ENCODE results near the gene PARP3.
"Not testable (repeated sequence)": the region's sequence is repeated elsewhere in the genome, so short reads cannot be mapped to it uniquely, and the experiment has no call there.

The PARP3 gene

DNA sequence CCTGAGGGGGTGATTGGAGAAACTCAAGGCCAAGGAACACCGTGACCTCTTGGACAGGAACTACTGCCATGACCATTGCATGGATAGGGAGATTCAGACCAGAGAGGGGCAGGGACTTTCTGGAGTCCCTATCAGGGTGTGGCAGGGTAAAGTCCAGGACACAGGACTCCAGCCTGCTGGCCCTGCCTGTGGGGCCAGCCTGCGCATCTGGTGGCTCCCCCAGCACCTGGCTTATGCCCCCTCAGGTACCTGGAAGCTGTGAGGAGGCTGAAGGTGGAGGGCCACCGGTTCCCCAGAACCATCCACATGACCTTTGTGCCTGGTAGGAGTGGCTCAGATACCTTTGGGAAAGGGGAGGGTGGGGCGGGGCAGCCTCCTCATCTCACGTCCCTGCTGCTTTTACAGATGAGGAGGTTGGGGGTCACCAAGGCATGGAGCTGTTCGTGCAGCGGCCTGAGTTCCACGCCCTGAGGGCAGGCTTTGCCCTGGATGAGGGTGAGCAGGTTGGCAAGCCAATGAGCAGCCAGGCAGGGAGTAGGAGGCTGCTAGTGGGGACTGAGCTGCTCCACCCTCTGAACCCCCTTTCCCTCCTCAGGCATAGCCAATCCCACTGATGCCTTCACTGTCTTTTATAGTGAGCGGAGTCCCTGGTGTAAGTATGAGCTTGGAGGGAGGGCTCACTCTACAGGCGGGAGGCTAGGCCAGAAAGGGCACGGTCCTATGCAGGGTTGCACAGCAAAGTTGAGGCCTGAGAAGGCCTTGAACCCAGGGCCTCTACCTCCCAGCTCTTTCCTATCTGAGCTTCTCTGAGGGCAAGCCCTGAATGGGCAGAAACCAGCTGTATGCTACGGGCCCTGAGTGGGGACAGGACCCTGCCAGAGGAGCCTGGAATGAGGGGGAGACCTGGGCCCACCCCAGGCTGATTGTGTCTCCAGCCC is 44.1 kb downstream of the PARP3 start:
- DNase-seq (ENCODE audit: low read depth): no peak

DNA sequence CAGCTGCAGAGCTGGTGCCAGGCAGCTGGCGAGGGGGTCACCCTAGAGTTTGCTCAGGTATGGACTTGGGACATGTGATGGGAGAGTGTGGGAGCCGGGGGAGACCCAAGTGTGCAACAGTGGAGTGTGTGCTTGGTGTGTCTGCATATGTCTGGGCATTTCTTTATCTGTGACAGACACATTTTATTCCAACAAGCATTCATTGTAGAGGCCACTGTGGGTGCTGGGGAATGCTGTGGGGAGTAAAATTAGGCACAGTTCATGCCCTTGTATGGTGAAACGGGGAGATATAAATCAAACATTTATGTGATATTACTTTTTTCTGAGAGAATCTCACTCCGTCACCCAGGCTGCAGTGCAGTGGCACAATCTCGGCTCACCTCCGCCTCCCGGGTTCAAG is 45.4 kb downstream of the PARP3 start:
- DNase-seq (ENCODE audit: low read depth): no peak

DNA sequence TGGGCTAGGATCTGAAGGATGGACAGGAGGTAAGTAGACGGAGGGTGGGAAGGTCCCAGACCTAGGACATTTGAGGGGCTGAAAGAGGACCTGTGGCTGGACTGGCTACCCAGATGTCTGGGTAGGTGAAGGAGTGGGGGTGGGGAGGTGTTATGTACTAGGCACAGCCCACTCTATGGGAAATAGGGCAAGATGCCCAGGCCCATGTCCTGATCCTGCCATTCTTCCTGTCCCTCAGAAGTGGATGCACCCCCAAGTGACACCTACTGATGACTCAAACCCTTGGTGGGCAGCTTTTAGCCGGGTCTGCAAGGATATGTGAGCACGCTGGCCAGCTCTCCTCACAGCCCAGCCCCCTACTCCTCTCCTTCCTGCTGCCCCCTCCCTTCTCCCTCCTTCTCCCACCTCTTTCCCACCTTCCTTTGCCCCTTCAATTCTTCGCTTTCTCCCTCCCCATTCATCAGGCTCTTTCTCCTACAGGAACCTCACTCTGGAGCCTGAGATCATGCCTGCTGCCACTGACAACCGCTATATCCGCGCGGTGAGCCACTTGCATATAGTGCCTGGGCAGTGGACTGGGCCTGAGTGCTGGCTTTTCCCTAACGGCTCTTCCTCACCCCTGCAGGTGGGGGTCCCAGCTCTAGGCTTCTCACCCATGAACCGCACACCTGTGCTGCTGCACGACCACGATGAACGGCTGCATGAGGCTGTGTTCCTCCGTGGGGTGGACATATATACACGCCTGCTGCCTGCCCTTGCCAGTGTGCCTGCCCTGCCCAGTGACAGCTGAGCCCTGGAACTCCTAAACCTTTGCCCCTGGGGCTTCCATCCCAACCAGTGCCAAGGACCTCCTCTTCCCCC is 46.4 kb downstream of the PARP3 start:
- DNase-seq (ENCODE audit: low read depth): no peak

DNA sequence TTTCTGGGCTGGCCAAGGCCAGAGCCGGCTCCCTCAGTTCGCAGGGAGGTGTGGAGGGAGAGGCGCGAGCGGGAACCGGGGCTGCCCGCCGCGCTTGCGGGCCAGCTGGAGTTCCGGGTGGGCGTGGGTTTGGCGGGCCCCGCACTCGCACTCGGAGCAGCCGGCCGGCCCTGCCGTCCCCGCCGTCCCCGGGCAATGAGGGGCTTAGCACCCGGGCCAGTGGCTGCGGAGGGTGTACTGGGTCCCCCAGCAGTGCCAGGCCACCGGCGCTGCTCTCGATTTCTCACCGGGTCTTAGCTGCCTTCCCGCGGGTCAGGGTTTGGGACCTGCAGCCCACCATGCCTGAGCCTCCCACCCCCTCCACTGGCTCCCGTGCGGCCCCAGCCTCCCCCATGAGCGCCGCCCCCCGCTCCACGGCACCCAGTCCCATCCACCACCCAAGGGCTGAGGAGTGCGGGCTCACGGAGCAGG is 48.4 kb downstream of the PARP3 start:
- DNase-seq (ENCODE audit: low read depth): not testable (repeated sequence)

DNA sequence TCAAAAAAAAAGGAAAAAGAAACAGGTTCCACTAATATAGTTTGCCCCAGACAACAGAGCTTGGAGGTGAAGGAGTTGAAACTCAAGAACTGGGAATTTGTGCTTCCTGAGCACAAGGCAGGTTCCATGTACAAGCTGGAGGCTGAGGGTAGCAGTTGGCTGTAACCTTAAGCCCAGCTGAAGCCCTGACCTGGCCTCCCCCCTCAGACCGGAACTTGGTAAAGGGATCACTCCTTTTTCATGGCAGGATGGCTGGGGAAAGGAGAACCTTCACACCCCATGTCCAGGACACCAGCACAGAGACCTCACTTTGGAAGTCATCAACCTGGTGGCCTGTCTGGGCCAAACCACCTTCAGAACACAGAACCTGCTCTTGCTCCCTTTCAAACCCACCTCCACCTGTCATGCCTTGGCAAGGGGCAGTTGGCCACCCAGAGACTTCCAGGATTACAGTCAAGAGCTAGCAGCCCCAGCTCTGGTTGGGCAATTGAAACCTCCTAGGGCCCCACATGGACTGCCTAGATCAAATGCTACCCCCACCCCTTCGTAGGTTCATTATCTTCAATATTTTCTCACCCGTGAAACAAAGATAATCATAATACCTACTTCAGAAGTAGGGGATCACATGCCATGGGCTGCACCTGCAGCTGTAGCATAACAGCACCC is 50.0 kb downstream of the PARP3 start:
- no peak for DNase-seq (ENCODE audit: low read depth)

DNA sequence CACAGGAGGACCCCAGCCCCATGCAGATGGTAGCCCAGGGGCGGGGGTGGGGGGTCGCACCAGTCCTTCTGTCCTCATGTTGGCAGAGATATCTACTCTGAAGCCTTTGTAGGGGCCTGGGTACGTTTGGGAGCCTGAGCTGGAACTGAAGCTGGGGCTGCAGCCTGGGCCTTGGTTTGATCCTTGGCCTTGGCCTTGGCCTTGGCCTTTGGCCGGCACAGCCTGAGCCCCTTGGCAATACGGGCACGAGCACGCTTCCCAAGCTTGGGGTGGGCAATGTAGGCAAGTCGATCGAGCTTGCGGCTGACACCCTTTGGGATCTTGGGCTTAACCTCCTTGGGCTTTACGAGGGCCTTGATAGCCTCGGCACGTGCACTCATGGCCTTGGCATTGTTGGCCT is 51.5 kb downstream of the PARP3 start:
- DNase-seq (ENCODE audit: low read depth): not testable (repeated sequence)

DNA sequence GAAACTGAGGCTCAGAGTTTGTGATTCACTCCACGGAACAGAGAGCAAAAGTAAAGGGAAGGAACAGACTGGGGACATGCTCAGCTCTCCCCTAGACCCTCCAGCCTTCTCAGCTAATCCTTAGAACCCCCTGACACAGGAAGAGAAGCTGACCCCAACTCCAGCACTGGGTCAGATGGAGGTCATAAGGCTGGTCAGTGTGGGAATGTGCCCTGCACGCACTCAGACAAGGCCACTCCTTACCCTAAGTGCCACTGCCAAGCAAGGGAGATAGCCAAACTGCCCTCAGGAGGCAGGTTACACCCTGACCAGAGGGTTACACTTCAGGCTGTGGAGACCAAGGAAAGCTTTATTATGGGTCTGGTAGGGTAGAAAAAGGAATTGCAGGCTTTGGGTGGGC is 52.4 kb downstream of the PARP3 start:
- DNase-seq (ENCODE audit: low read depth): no peak

DNA sequence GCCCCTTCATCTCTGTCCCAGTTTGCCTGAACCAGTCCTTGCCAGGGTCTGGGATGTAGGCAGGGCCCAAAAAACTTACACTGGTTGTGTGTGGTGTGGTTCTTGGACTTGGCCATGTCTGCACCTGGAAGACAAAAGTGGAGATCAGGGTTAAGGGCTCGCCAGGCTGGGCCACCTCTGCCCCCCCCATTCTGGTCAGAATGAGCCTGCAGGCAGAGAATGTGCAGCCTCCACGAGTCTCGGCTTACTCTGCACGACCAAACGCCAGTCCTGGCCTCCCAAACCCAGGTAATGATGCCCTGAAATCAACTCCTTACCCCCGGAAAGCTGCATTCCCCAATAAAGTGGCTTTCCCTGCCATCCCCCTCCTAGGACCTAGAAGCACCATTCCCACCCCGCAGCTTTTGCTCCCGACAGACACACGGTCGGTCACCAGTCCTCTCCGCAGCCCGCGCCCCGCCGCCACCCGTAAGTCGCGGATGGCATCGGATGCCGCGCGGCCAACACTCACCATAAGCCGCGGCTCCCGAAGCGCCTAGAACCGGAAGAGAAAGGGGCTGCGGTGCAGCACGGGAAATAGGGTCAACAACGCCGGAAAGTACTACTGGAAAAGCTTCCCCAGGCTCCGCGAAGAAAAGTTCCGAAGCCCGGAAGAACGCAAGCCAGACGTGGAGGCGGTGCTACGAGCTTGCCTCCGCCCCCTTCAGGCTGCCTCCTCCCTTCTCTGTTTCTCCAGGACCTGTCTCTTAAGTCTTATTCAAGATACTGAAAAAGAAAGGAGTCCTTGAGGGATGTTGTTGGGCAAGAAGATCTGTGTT is 53.4 kb downstream of the PARP3 start, which contains the start of gene RPL29:
Gene RPL29, minus strand, starts transcription at position 550 of the 818 bp plus-strand sequence. Its CDS starts 434 bp downstream, at position 116.
- peak; percentile 81 for DNase-seq (ENCODE audit: low read depth)

DNA sequence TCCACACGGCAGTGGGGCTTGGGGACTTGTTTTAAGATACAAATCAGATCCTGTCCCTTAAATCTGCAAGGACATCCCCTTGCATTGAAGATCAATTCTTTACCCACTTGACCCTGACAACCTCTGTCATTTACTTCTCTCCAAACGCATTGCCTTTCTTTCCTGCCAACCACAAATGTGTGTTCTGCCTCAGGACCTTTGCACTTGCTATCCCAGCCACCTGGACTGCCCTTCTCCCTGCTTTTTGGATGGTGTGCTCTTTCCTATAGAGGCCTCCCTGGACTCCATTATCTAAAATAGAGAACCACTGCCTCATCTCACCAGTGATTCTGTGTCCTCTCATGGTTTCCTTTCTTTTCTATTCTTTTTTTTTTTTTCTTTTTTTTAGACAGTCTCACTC is 55.0 kb downstream of the PARP3 start:
- no peak for DNase-seq (ENCODE audit: low read depth)

DNA sequence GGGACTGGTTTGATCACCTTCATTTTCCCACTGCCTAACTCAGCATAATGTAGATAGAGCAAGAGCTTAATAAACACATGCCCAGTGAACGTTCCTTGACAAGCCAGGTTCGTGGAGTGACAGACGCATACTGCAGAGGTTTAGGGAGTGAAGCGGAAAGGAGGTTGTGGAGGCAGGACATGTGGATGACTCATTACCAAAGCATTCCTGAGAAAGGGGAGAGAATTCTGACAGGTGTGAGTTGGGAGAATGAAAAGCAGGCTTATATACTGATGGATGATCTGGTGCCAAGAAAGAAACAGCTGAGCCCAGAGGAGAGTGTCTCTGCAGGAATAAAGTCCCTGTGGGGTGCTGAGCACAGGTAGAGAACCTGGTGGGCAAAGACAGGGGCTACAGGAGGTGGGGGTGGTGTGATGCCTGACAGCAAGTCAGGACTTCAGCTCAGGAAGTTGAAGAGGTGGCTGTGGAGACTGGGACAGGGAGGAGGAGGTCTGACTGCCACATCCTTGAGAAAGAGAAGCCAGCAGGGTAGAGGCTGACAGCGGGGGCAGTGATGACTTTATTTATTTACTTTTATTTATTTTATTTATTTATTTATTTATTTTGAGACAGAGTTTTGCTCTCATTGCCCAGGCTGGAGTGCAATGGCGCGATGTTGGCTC is 55.9 kb downstream of the PARP3 start:
- DNase-seq (ENCODE audit: low read depth): no peak

All from non-pigmented ciliary epithelial cell (primary cell).